NCI-H1417 treated with DMSO at 0.1 percent for 48 hours (cell line): ENCODE measurements around the gene CDT1.

ENCODE experiments used
- DNase-seq: peaks from one replicate; lab custom pipeline; 2025; lab: John Stamatoyannopoulos, UW

The CDT1 gene

DNA sequence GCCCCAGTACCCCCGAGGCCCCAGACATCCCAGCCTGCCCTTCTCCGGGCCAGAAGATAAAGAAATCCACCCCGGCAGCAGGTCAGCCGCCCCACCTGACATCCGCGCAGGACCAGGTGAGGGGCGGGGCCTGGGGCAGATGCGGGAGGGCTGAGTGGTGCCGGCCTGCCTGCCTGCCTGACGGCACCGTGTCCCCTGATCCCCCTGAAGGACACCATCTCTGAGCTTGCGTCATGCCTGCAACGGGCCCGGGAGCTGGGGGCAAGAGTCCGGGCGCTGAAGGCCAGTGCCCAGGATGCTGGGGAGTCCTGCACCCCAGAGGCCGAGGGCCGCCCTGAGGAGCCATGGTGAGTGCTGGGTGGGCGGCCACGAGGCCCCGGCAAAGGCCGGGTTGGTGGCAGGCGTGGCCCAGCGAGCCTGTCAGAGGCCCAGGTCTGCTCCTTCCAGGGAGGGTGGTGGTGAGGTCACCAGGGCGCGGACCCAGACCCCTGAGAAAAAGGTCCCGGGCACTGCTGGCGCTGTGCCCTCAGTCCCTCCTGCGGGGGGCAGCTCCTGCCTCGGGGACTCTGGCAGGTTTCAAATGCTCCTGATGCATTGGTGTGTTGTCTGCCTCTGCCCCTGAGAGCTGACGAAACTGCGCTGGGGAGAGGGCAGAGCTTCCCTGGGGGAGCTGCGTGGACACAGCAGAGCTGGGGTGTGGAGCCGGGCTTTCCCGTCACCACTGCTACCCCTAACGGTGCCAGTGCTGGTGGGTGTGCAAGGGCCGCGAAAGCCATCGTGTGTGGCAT, 1.2 kb downstream of the CDT1 start:
- no peak for DNase-seq

DNA sequence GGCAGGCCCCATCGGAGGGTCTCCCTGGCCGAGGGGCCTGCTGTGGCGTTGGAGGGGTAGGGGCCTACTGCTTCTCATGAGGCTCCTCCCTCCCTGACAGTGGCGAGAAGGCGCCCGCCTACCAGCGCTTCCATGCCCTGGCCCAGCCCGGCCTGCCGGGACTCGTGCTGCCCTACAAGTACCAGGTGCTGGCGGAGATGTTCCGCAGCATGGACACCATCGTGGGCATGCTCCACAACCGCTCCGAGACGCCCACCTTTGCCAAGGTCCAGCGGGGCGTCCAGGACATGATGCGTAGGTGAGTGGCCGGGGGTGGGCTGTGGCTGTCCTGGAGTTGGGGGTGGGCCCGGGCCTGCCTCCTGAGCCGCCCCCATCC, 1.7 kb downstream of the CDT1 start:
- no peak for DNase-seq

DNA sequence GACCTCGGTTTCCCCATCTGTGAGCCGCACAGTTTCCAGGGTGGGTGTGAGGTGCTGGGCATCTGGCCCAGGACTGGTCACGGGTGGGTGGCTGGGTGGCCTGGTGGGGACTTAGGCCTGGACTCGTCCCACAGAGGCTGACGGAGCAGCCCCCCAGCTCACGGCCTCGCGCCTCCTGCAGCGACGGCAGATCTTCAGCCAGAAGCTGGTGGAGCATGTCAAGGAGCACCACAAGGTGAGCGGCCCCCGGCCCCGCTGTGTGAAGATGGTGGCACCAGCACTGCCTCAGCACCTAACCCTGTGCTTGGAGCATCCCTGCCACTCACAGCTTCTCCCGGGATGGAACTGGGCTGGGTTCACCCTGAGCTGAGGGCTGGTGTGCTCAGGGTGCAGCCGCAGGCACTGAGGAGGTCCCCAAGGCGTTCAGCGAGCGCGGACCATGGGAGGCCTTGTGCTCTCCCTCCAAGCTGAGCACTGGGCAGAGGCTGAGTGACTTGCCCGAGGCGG, 2.4 kb downstream of the CDT1 start:
- DNase-seq, result no peak

DNA sequence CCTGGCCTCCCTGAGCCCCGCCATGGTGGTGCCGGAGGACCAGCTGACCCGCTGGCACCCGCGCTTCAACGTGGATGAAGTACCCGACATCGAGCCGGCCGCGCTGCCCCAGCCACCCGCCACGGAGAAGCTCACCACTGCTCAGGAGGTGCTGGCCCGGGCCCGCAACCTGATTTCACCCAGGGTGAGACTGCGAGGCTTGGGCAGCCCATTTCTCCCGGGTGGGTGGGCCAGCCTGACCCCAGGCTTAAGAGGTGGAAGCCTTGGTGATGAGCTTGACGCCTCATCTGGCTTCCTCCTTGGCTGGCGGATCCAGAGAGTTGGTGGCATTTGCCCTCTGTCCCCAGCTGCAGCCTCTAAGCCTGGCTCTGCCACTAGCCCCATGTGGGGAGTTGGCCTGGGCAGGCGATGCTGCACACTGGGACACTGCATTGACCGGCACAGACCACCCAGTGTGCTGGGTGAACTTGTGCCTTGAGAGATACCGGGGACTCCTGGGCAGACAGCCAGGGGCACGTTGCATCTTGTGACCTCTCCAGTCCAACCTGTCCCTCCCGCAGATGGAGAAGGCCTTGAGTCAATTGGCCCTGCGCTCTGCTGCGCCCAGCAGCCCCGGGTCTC, 3.0 kb downstream of the CDT1 start:
- DNase-seq, result no peak

DNA sequence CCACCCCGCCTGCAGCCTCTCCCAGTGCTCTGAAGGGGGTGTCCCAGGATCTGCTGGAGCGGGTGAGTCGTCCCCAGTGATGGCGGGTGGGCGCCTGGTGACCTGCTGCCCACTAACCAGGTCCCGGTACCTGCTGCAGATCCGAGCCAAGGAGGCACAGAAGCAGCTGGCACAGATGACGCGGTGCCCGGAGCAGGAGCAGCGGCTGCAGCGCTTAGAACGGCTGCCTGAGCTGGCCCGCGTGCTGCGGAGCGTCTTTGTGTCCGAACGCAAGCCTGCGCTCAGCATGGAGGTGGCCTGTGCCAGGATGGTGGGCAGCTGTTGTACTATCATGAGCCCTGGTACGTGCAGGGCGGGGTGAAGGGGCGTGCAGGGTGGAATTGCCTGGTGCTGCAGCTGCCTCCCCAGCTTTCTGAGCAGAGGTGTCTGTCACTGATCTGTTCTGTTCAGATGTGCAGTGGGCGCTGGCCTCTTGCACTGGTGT, 3.6 kb downstream of the CDT1 start:
- DNase-seq, result no peak

DNA sequence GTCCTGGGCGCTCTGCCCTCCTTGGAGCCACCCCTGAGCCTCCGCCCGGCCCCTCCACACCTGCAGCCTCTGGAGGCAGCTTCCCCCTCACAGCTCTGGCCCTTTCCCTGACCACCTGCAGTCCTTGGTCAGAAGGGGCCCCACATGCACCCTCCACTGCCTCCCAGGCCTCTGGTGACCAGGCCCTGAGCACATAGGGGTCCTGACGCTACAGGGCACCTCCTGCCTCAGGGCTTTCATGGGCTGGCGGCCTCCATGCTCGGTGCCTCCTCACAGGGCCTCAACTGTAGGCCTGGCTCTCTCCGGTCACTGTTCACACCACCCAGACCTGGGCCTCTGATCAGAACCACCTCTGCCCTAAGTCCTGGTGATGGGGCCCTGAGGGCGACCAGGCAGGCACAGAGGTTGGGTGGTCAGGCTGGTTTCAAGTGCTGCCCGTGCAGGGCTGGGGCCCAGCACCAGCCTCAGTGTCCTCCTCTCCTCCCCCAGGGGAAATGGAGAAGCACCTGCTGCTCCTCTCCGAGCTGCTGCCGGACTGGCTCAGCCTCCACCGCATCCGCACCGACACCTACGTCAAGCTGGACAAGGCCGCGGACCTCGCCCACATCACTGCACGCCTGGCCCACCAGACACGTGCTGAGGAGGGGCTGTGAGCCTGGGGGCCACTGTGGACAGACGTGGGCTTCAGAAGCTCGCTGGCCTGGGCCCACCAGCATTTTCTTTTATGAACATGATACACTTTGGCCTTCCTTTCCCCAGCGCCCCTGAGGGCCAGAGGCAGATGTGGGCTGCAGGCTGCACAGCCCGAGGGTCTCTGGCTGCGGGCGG, 4.3 kb downstream of the CDT1 start:
- DNase-seq, result no peak

DNA sequence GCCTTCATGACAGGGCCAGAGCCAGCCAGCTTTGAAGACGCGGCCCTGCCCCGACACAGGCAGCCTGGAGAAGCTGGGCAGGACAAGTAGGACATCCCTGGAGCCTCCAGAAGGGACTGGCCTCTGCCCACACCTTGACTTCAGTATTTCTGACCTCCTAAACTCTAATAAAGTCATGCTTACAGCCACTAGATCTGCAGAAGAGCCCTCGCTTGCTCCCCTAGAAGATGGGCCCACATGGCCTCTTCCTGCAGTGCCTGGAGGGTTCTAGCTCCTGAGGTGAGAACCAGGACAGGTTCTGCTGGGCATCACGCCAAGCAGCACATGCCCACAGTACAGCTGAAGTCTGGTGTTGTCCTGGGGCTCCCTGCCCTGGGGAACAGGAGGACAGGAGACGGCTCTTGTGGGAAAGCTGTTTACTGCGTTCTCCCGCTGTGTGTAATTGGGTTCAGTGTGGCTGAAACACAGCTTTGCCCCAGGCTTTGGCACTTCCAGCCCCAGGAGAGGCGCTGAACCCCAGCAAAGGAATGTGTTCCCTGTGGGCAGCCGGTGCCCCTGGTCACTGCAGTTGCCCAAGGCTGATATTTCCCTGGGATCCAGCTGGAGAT, 5.6 kb downstream of the CDT1 start:
- DNase-seq, result no peak

DNA sequence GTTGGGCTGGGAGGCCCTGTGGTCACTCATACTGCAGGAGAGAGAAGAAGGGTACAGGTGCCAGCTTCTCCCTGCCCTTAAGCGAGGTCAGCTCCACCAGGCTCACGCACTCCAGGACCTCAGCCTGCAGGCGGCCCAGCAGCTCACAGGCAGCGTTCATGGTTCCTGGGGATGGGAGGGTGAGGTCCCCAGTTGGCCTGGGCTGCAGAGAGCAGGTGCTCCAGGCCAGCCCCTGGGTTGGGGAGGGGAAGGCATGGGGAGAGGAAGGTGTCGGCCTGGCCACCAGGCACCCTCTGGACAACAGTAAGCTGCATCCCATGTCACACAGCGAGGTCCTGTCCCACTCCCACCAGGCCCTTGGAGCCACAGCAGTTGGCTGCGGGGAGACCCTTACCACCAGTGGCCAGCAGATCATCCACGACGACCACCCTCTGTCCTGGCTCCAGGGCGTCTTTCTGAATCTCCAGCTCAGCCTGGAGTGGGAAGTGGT, 6.1 kb downstream of the CDT1 start:
- no peak for DNase-seq

DNA sequence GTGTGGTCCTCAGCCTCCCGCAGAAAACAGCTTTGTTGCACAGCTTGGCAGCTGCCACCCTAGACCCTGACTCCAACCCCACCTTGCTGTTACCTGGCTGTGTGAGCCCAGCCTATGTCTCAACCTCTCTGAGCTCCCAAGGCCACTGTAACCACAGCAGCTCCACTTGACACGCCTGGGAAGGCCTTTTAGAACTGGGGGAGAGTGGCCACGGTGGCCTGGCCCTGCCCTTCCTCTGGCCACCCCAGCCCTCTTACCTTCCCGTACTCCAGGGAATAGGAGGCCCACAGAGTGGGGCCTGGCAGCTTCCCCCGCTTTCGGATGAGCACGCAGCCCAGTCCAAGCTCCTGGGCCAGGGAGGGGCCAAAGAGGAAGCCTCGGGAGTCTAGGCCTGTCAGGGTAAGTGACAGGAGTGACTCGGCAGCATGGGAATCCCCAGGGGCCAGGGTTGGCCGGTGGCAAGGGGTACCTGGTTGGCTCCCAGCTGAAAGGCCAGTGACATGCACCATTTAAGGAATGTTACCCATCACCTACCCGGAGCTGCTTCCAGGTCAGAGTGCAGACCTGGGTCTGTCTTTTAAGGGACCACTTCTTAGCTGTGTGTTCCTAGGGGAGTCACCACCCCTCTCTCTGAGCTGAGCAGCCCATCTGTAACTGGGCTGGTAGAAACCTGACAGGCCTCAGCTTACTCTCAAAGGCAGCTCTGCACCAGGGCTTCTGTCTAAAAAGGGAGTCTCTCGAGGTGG, 6.8 kb downstream of the CDT1 start:
- no peak for DNase-seq

DNA sequence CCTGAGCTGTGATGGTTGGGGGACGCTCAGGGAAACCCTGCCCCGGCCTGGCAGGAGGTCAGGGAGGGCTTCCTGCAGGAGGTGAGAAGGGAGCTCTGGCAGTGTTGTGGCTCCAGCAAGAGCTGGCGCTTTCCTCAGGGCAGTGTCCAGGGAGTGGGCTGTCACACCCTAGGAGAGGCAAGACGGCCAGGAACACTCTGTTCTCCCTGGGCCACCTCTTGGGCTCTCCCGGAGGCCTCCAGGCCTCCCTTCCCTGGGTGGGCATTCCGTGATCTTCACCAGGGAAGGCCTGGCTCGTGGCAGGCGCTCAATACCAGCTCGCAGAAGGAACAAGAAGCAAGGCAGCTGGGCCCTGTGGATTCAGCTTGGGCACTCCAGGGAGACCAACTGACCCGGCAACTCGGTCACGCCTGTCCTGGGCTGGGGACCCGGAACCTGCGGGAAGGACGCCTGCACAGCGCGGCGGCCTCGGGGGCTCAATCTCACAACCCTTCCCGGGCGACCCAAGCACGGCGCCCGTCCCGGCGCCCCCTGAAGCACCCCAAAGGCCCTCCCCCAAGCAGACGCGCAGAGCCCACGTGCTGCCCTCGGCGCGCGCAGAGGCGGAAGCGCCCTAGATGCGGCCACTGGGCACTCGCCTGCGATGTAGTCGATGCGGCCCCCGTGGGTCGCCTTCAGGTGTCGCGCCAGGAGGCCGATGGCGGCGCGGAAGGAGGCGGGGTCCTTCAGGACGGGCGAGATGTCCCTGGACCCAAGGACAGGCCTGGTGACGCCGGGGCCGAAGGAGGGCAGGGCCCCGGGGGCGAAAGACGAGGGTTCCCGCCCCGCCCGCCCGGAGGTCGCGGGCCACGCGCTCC, 7.6 kb downstream of the CDT1 start:
- DNase-seq, result no peak

DNA sequence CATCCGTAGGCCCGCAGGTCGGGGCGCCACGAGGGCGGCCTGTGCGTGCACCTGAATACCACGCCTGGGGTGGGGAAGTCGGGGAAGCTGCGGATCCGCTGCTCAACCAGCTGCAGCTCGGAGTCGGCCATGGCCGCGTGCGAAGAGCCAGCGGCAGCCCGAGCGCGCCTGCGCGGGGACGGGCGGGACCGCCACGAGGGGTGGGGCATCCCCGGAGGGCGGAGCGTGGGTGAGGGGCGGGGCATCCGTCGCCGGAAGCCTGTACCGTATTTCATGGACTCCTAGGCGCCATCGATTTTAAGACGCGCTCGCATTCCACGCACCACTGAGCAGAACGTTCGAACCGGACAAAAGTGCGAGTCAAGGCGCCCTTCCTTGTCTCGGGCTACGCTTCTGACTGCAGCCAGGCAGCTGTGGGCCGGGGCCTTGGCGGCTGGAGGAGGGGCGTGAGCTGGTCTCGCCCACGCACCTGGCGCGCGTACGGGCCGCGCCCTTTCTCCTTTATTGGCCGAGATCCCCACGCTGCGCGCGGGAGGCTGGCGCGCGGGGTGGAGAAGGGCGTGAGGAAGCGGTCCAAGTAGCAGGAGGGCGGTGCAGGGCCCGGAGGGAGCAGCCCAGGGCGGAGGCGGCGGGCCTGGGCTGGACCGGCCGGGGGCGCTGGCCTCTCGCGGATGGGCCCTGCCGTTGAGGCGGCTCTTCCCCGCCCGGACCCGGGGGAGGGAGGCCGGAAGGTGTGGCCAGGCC, 8.4 kb downstream of the CDT1 start, which contains the start of gene APRT:
Gene APRT (minus strand): TSS at position 160 of the 744 bp plus-strand sequence. CDS start 29 bp downstream, at position 131.
- DNase-seq, result peak; percentile 44

DNA sequence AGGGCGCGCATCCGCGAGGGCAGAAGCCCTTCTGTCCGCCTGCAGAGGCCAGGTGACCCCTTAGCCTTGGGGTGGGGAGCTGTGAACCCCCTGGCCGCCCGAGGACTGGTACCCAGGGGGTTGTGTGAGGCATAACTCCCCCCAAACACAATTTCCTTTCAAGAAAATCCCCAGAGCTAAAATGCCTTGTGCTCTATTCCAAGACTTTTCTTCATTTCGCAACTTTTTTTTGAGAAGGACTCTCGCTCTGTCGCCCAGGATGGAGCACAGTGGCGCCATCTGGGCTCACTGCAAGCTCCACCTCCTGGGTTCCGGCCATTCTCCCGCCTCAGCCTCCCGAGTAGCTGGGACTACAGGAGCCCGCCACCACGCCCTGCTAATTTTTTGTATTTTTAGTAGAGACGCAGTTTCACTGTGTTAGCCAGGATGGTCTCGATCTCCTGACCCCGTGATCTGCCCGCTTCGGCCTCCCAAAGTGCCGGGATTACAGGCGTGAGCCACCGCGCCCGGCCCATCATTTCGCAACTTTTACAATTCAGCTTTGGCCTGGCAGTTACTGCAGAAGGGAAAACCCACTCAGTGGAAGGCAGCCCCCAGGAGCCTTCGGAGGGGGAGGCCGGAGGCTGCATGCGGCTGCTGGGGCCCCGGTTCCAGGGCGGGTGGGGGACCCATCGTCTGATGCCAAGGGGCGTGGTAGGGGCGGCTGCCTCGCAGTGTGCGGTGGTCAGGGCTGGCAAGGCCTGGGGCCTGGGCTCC, 9.1 kb downstream of the CDT1 start:
- DNase-seq, result no peak

DNA sequence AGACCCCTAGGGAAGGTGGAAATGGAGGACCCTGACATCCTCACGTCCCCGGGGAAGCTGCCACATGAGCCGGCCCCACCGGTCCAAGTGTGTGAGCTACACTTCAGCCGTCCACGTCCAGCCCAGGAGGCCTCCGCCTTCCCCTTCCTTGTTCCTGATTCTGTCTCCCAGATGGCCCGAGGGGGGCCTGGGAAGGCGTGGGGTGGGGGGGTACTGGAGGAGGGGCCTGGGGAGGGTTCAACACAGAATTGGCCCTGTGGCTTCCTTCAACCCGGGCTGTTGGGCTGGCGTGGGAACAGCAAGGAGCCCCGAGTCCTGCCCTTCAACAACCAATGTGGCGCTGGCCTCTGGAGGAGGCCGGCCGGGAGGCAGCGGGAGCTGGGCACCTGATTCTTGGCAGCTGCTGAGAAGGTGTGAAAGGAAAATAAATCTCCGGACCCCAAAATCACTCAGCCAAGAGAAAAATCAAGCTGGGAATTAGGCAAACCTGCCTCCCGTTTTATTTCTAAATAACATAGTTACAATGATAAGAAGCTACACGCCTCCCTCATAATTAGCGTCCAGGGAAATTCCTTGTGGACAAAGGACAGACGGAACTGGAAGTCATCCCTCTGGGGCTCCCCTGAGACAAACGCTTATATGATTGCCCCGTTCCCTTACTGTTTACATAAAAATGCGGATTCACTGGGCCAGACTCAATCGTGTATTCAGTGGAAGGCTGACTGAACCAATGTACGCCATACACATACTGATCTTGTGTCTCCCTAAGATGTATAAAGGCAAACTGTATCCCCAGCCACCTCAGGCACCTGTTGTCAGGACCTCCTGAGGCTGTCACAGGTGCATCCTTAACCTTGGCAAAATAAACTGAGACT, 9.9 kb downstream of the CDT1 start:
- DNase-seq, result no peak

DNA sequence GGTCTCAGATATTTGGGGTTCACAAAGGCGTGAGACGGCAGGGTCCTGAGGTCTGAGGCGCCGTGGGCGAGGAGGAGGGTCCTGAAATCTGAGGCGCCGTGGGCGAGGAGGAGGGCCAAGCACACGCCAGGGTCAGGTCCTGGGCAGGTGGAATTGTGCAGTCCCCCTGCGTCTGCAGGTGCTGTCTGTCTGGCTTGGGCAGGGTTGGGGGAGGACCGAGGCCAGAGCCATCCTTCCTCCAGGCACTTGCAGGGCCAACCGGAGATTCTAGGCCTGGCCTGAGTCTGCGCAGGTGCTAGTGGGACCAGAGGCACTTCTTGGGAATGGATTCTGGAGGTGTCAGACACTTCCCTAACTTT, 10.5 kb downstream of the CDT1 start:
- no peak for DNase-seq

DNA sequence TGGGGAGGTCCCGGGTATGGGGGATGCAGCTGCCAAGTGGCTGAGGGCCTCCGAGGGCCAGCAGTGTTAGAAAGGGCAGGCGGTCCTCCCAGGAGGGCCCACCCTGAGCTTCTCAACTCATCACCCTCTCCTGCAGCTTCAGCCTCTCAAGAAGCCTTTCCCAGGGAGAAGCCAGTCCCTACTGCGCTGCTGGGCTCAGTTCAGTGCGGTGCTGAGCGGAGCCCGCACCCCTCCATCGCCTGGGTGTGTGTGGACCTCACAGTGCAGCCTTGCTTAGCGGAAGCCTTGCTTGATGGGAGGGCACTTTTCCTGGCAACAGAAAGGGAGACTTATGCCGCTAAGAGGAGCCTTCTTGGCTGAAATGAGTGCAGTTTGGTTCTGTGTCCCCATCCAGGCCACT, 11.6 kb downstream of the CDT1 start:
- no peak for DNase-seq

DNA sequence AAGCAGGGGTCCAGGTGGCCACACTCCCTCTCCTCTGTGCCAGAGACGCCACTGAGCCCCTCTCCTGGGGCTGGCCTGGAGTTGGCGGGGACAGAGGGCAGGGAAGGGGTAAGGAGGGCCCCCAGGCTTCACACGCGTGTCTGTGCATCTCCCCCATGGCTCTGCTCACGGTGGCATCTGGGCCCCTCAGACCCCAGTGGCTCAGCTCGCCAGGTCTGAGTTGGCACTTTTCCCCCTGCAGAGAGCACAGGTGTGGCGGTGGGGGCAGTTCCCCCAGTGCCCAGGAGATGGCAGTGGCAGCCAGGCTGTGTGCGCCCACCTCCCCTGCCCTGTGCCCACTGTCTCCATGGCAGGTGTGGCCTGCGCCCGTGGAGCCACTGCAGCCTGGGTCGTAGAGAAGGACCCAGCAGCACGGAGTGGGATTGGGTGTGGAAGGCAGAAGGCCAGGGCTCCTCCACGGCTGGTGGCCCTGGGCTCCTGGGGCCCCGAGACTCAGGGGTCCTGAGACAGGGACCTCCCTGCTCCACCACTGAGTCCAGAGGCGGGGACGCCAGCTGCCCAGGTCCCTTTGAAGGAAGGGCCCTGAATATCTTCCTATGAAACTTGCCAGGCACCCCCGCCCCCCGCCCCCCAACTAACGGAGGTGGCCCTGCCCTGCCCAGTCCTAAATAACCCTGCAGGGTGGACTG, 12.5 kb downstream of the CDT1 start:
- DNase-seq, result peak; percentile 11
